Muscle of leg (tissue), 11 donors: ENCODE measurements around the gene HOXB4. TPM values are rescaled to one million over a fixed set of nuclear protein-coding genes. Genes with fewer than 3 reads are reported as not detected.

Experiments used
- DNase-seq: peaks from one replicate; pipeline ENCODE4 v3.0.0; 2013
- H3K27ac ChIP-seq: one replicate; pipeline ENCODE4 v1.5.1; 2013; ENCODE audit warnings: mild to moderate bottlenecking, low read length, control low read depth
- H3K27me3 ChIP-seq: one replicate; pipeline ENCODE4 v1.6.1; 2013; ENCODE audit warnings: low read length; ENCODE audit not compliant: control insufficient read depth, insufficient read depth
- H3K36me3 ChIP-seq: one replicate; pipeline ENCODE4 v1.6.1; 2013; ENCODE audit warnings: low read length; ENCODE audit not compliant: control insufficient read depth, insufficient read depth
- H3K4me1 ChIP-seq: one replicate; pipeline ENCODE4 v1.6.1; 2013; ENCODE audit warnings: low read length; ENCODE audit not compliant: control insufficient read depth, insufficient read depth
- H3K4me3 ChIP-seq: one replicate; pipeline ENCODE4 v1.5.1; 2013; ENCODE audit warnings: low read length, control low read depth
- H3K9me3 ChIP-seq: replicated peaks from 2 replicates; pipeline ENCODE4 v1.6.1; 2013; ENCODE audit warnings: low read depth, low read length; ENCODE audit not compliant: control insufficient read depth
- WGBS: methylation state at CpG from one replicate; pipeline ENCODE4 v1.1.5; 2013; ENCODE audit warnings: missing lambda C conversion rate; ENCODE audit not compliant: insufficient coverage; 5-methylcytosine and 5-hydroxymethylcytosine counted together
- polyA plus RNA-seq, 8 donors: library from polyadenylated mRNA; unstranded; fragments of 120-200 nt; gene quantifications; one replicate each; pipeline versions ENCODE4 v1.2.1 to v1.2.3, GENCODE V29; 2013; ENCODE audit warnings: inconsistent platforms in 1 of 8, low replicate concordance in 1 of 8; ENCODE audit not compliant: insufficient read length in 8 of 8, insufficient read depth in 1 of 8
- total RNA-seq: library from RNA; stranded (reverse); fragments of 120-200 nt; gene quantifications from one replicate; pipeline ENCODE4 v1.2.4, GENCODE V29; 2013

HOXB4 gene
- total and polyA plus RNA-seq, 9 donors: 0.53 to 1.7 (median 1.2) TPM

GRCh38 chr17:48606892-48607614 is 28.9 kb upstream of the HOXB4 start:
- WGBS: 72% methylated on average over 5 of the region's 9 CpGs
- peaks cover 3% of the 10 kb centered on the region for H3K9me3 ChIP-seq
- peaks cover 99% of the 10 kb centered on the region for H3K27me3 ChIP-seq
- H3K4me1 ChIP-seq: peaks cover 19% of the 10 kb centered on the region
- H3K36me3 ChIP-seq: no peaks in the 10 kb centered on the region
- H3K4me3 ChIP-seq: no peak overlapping the region
- no peak overlapping the region for H3K27ac ChIP-seq
- no peak for DNase-seq

- no peaks in the 10 kb centered on the region for H3K36me3 ChIP-seq
- WGBS: 25% methylated on average over 21 of the region's 41 CpGs
- H3K4me3 ChIP-seq: no peak overlapping the region
- peaks cover 19% of the 10 kb centered on the region for H3K4me1 ChIP-seq
- no peak for DNase-seq
- peaks cover 3% of the 10 kb centered on the region for H3K9me3 ChIP-seq
- peaks cover 99% of the 10 kb centered on the region for H3K27me3 ChIP-seq
- H3K27ac ChIP-seq: no peak overlapping the region
These were observed 28.1 kb upstream of the HOXB4 start for GRCh38 chr17:48605991-48606891.

DNA sequence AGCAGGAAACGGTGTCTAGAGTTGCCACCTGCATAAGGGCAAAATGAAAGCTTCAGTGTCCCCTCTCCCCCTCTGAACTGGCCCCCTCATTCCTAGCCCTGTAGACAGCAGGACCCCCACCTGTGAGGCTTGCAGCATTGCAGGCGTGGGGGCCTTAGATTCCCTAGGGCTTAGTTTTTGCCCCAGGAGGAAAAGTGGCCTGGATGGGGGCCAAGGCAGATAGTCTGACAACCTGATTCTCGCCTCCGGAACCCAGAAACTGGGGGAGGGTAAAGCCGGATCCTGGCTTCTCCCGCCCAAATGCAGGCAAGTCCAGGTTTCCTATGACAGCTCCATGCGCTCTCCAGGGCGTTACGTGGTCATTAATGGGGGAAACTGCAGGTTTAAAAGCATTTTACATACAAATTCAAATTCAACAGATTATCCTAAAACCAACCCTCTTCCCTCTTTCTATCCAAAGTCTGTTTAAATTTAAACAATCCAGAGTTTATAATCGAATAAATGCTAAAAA is 27.3 kb upstream of the HOXB4 start:
- H3K4me1 ChIP-seq: peaks cover 11% of the 10 kb centered on the region
- no peaks in the 10 kb centered on the region for H3K36me3 ChIP-seq
- no peak overlapping the region for H3K4me3 ChIP-seq
- no peak overlapping the region for H3K27ac ChIP-seq
- 5% methylated on average over 3 of the region's 10 CpGs for WGBS
- peaks cover 99% of the 10 kb centered on the region for H3K27me3 ChIP-seq
- no peak for DNase-seq
- peaks cover 3% of the 10 kb centered on the region for H3K9me3 ChIP-seq

GRCh38 chr17:48604770-48605329 is 26.7 kb upstream of the HOXB4 start, which contains the start of gene HOXB6:
HOXB6 (minus strand) TSS chr17:48604986; CDS start chr17:48598150, 6,836 bp downstream.
- DNase-seq: no peak
- Histone ChIP-seq H3K27me3 (peaks cover 99% of the 10 kb centered on the region), H3K4me3 (peak within 1 kb of the TSS; percentile 30), H3K4me1 (peaks cover 6% of the 10 kb centered on the region), H3K27ac (peak within 1 kb of the TSS; percentile 65), H3K36me3 (no peaks in the 10 kb centered on the region), H3K9me3 (peaks cover 3% of the 10 kb centered on the region)
- WGBS: 2% methylated on average over 9 of the region's 16 CpGs

DNA sequence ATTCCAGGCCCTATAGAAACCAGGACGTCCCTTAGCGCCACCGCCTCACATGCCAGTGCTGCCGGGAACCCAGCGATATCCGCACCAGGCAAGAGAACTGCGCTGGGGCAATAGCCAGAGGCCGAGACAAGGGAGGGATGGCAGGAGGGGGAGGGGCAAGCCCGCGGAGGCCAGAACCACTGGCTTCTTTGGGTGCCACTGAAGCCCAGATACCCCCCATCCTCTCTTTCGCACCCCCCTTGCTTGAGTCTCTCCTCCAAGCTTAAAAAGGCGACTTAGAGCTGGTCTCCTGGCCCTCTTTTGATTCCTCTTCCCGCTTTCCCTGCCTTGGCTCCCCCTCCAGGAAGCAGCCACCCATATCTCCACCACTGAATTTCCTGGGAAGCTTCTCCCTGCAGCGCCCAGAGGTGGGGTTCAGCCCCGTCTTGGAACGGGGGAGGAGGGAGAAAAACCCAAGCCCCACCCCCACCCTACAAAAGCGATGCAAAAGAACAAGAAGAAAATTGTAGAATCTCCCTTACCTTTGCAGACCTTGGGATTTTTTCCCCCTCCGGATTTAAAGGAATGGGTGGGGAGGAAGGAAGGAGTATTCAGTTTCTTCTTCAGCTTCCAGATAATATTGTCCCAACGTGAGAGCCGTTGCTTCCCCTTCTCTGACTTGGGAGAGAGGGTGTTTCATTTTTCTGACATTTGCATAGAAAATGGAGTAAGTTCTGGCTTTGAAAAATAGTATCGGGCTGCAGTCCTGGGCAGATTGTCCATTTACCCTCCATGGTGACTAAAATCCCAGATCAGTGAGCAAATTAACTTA is 26.0 kb upstream of the HOXB4 start:
- whole genome bisulfite sequencing: 0% methylated on average over 5 of the region's 21 CpGs
- H3K9me3 ChIP-seq: peaks cover 3% of the 10 kb centered on the region
- peak overlapping the region; percentile 30 for H3K4me3 ChIP-seq
- DNase-seq: no peak
- H3K36me3 ChIP-seq: no peaks in the 10 kb centered on the region
- H3K27ac ChIP-seq: peak overlapping the region; percentile 65
- peaks cover 99% of the 10 kb centered on the region for H3K27me3 ChIP-seq
- peaks cover 6% of the 10 kb centered on the region for H3K4me1 ChIP-seq

- H3K27me3 ChIP-seq: peaks cover 99% of the 10 kb centered on the region
- peaks cover 19% of the 10 kb centered on the region for H3K4me1 ChIP-seq
- H3K4me3 ChIP-seq: no peak overlapping the region
- peaks cover 3% of the 10 kb centered on the region for H3K9me3 ChIP-seq
- H3K27ac ChIP-seq: no peak overlapping the region
- H3K36me3 ChIP-seq: no peaks in the 10 kb centered on the region
- 9% methylated on average over 16 of the region's 35 CpGs for WGBS
- no peak for DNase-seq
These were observed 23.6 kb upstream of the HOXB4 start for GRCh38 chr17:48601539-48602425.

GRCh38 chr17:48601207-48601538 is 23.0 kb upstream of the HOXB4 start:
- 27% methylated on average over 3 of the region's 4 CpGs for WGBS
- Histone ChIP-seq H3K36me3 (no peaks in the 10 kb centered on the region), H3K4me3 (no peak overlapping the region), H3K9me3 (peaks cover 3% of the 10 kb centered on the region), H3K27me3 (peaks cover 99% of the 10 kb centered on the region), H3K27ac (no peak overlapping the region), H3K4me1 (peaks cover 19% of the 10 kb centered on the region)
- no peak for DNase-seq

- no peaks in the 10 kb centered on the region for H3K36me3 ChIP-seq
- peaks cover 19% of the 10 kb centered on the region for H3K4me1 ChIP-seq
- no peak overlapping the region for H3K4me3 ChIP-seq
- no peak for DNase-seq
- H3K9me3 ChIP-seq: peaks cover 3% of the 10 kb centered on the region
- peaks cover 99% of the 10 kb centered on the region for H3K27me3 ChIP-seq
- H3K27ac ChIP-seq: no peak overlapping the region
- WGBS: 8% methylated on average over 8 of the region's 17 CpGs
These were observed 22.3 kb upstream of the HOXB4 start for GRCh38 chr17:48600244-48601098.
